Cardiac muscle cell (in vitro differentiated cells and primary cell): ENCODE measurements around the gene TRAFD1. TPM values are rescaled to one million over a fixed set of nuclear protein-coding genes. Genes with fewer than 3 reads are reported as not detected.
A peak's percentile ranks its signal among the peaks of the same experiment; 100 is the strongest.
"Not testable (repeated sequence)": the region's sequence is repeated elsewhere in the genome, so short reads cannot be mapped to it uniquely, and the experiment has no call there.

ENCODE experiments used
- DNase-seq, 2 donors: peaks; one replicate each; pipeline versions ENCODE4 v3.0.0 to v3.0.0-alpha.2; 2010 to 2017; ENCODE audit warnings: low read depth in 1 of 2, low spot score in 1 of 2
- H3K27ac ChIP-seq: fragments of 200-600 bp; sonication (generic); 2 replicates; pipeline ENCODE4 v1.5.1; 2016
- H3K27me3 ChIP-seq: fragments of 200-600 bp; sonication (generic); 2 replicates; pipeline ENCODE4 v1.6.0; 2016; ENCODE audit warnings: control low read depth
- H3K36me3 ChIP-seq: fragments of 200-600 bp; sonication (generic); 2 replicates; pipeline ENCODE4 v1.5.1; 2016; ENCODE audit warnings: control low read depth
- H3K4me1 ChIP-seq: fragments of 200-600 bp; sonication (generic); 2 replicates; pipeline ENCODE4 v1.8.1; 2017; ENCODE audit warnings: low read depth, mild to moderate bottlenecking, mixed run types
- H3K4me3 ChIP-seq: fragments of 200-600 bp; sonication (generic); 2 replicates; pipeline ENCODE4 v1.5.1; 2016; ENCODE audit warnings: mild to moderate bottlenecking
- H3K9me3 ChIP-seq: fragments of 200-600 bp; sonication (generic); 2 replicates; pipeline ENCODE4 v1.5.1; 2017; ENCODE audit warnings: low read depth, mild to moderate bottlenecking, control low read depth
- CTCF ChIP-seq: IDR thresholded peaks from 2 replicates; pipeline ENCODE4 v1.5.1; 2012; ENCODE audit warnings: low read depth, mild to moderate bottlenecking, low read length
- polyA plus RNA-seq: library from polyadenylated mRNA; unstranded; fragments of >200 nt; fragmentation: Nextera tagmentation; extraction: Ambion mirVana; gene quantifications from 2 replicates; pipeline ENCODE4 v1.2.1, GENCODE V29; 2016
- total RNA-seq: library from RNA; depleted of rRNA; stranded (reverse); fragments of >200 nt; gene quantifications from 2 replicates; pipeline ENCODE4 v1.2.3, GENCODE V29; 2016

The TRAFD1 gene
- total and polyA plus RNA-seq, 2 experiments from 2014 or later, result 41.3 to 60.6 TPM

GRCh38 chr12:112096070-112096469 lies 29.3 kb upstream of the TRAFD1 start:
- TF ChIP-seq CTCF, result no peak
- peaks cover 9% of the 10 kb centered on the region for H3K4me1 ChIP-seq
- peaks cover 10% of the 10 kb centered on the region for H3K36me3 ChIP-seq
- no peaks in the 10 kb centered on the region for H3K9me3 ChIP-seq
- H3K27me3 ChIP-seq, result no peaks in the 10 kb centered on the region
- peak overlapping the region; percentile 45 for H3K27ac ChIP-seq
- no peak overlapping the region for H3K4me3 ChIP-seq
- no peak for DNase-seq

- H3K36me3 ChIP-seq, result peaks cover 13% of the 10 kb centered on the region
- DNase-seq, result peak in 1 of 2 donors; percentile 14
- no peak for TF ChIP-seq CTCF
- H3K4me3 ChIP-seq, result no peak overlapping the region
- no peaks in the 10 kb centered on the region for H3K27me3 ChIP-seq
- peak overlapping the region; percentile 45 for H3K27ac ChIP-seq
- no peaks in the 10 kb centered on the region for H3K9me3 ChIP-seq
- peaks cover 9% of the 10 kb centered on the region for H3K4me1 ChIP-seq
Measured at GRCh38 chr12:112096667-112097066, 28.7 kb upstream of the TRAFD1 start.

GRCh38 chr12:112097641-112098040 lies 27.7 kb upstream of the TRAFD1 start:
- Histone ChIP-seq H3K27ac (no peak overlapping the region), H3K9me3 (no peaks in the 10 kb centered on the region), H3K27me3 (no peaks in the 10 kb centered on the region), H3K4me1 (peaks cover 9% of the 10 kb centered on the region), H3K4me3 (no peak overlapping the region), H3K36me3 (peaks cover 10% of the 10 kb centered on the region)
- no peak for DNase-seq
- no peak for TF ChIP-seq CTCF

DNA sequence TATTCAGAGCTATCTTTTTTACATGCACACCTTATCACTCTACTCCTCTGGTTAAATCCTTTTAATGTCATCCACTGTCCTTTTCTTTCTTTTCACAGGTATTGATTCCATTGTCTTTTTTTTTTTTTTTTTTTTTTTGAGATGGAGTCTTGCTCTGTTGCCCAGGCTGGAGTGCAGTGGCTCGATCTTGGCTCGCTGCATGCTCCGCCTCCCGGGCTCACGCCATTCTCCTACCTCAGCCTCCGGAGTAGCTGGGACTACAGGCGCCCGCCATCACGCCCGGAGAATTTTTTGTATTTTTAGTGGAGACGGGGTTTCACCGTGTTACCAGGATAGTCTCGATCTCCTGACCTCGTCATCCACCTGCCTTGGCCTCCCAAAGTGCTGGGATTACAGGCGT lies 24.9 kb upstream of the TRAFD1 start:
- H3K27ac ChIP-seq, H3K36me3 ChIP-seq, DNase-seq, H3K4me3 ChIP-seq, H3K9me3 ChIP-seq, H3K27me3 ChIP-seq: not testable (repeated sequence)
- peaks cover 16% of the 10 kb centered on the region for H3K4me1 ChIP-seq

DNA sequence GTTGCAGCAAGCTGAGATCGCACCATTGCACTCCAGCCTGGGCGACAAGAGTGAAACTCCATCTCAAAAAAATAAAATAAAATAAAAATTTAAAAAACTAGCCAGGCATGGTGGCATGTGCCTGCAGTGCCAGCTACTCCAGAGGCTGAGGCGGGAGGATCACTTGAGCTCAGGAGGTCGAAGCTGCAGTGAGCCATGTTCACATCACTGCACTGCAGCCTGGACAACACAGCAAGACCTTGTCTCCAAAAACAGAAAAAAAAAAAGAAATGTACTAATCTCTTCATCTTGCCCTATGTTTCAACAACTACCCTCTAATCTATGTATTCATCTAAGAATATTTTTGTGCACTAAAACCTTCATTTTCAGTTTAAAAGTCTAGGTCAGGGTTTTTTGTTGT lies 23.2 kb upstream of the TRAFD1 start:
- Histone ChIP-seq H3K27ac (no peak overlapping the region), H3K4me3 (no peak overlapping the region), H3K27me3 (no peaks in the 10 kb centered on the region), H3K36me3 (peaks cover 13% of the 10 kb centered on the region), H3K9me3 (no peaks in the 10 kb centered on the region), H3K4me1 (peaks cover 21% of the 10 kb centered on the region)
- no peak for DNase-seq
- no peak for TF ChIP-seq CTCF

DNA sequence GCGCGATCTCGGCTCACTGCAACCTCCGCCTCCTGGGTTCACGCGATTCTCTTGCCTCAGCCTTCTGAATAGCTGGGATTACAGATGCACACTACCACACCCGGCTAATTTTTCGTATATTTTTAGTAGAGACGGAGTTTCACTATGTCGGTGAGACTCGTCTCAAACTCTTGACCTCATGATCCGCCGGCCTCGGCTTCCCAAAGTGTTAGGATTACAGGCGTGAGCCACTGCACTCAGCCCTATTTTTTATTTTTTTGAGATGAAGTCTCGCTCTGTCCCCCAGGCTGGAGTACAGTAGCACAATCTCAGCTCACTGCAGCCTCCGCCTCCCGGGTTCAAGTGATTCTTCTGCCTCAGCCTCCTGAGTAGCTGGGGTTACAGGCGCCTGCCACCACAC lies 22.6 kb upstream of the TRAFD1 start:
- not testable (repeated sequence) for H3K9me3 ChIP-seq, H3K4me3 ChIP-seq, H3K27ac ChIP-seq, H3K27me3 ChIP-seq, DNase-seq
- Histone ChIP-seq H3K36me3 (peaks cover 13% of the 10 kb centered on the region), H3K4me1 (peaks cover 27% of the 10 kb centered on the region)
